Myometrial cell (primary cell): ENCODE results near the gene OLFM1. TPM values are rescaled to one million over a fixed set of nuclear protein-coding genes. Genes with fewer than 3 reads are reported as not detected.

Experiments used
- total RNA-seq: library from RNA; depleted of rRNA; stranded (reverse); fragments of >200 nt; gene quantifications from 2 replicates; pipeline ENCODE4 v1.2.3, GENCODE V29; 2015

OLFM1 gene
- 0.29 and 9.9 TPM in 2 replicates for total RNA-seq

DNA sequence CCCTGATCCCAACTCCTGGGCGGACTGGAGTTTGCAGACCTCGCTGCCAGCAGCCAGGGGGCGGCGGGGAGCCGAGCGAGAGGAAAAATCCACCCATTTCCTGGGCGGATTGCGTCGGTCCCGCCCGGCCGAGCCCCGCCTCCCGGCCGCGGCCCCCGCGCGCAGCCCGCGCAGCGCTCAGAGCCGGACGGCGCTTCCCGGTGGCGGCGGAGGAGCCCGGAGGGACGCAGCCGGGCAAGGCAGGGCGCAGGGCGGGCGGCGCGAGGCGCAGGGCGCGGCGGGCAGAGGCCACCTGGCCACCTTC, at the start of gene OLFM1:
TSS of gene OLFM1 (plus strand) at position 180 of the 304 bp plus-strand sequence. CDS start 322 bp downstream, outside the sequence.

Other genes starting within 250 kb of the OLFM1 start
- gene FCN2, start 206.9 kb upstream of the OLFM1 start, total RNA-seq, result not detected in 2 replicates
- gene FCN1, start 169.8 kb upstream of the OLFM1 start, total RNA-seq, result not detected in 2 replicates